Right ventricle myocardium inferior (tissue), 1 donor: ENCODE measurements around the gene C17orf50. TPM values are rescaled to one million over a fixed set of nuclear protein-coding genes. Genes with fewer than 3 reads are reported as not detected.
"Not testable (repeated sequence)": the region's sequence is repeated elsewhere in the genome, so short reads cannot be mapped to it uniquely, and the experiment has no call there.

ENCODE experiments used
- ATAC-seq: fragments of 200-7000 bp; cut with Tn5 transposase; one replicate; pipeline ENCODE4 v1.9.1; 2020; ENCODE audit warnings: mild to moderate bottlenecking, moderate library complexity
- DNase-seq: peaks from one replicate; pipeline ENCODE4 v3.0.0; 2021; ENCODE audit errors: missing footprints
- intact Hi-C: fragments of 100-400 bp; cut with DNase I; formaldehyde crosslinking; loops from one replicate; pipeline ENCODE4 v1.11.0; 2022
- total RNA-seq: library from RNA; stranded (reverse); fragmentation: NEBNext Ultra II Directional; extraction: Animal tissue kit (Norgen Biotek cat#: 25700); gene quantifications from one replicate; pipeline ENCODE4 v1.2.1, GENCODE V29; 2021
- donor health status: DM: no; HTN: yes; CAD: no; lungs with severe emphysema.

The C17orf50 gene
- total RNA-seq, 1 donor from 2014 or later = not detected

GRCh38 chr17:35748979-35749378, 11.7 kb upstream of the C17orf50 start:
- intact Hi-C loops = loop anchor here (2.0 to 5.0 kb wide), 2 partner anchors 88 to 437 kb away; no protein-coding TSS in a partner anchor
- no peak for ATAC-seq
- DNase-seq = peak; percentile 44

- DNase-seq (peak; percentile 34), ATAC-seq (no peak)
- intact Hi-C loops = loop anchor here (2.0 to 5.0 kb wide), 2 partner anchors 89 to 437 kb away; no protein-coding TSS in a partner anchor
Observed at GRCh38 chr17:35749560-35750412, 10.9 kb upstream of the C17orf50 start.

GRCh38 chr17:35750526-35751395, 9.9 kb upstream of the C17orf50 start:
- ATAC-seq = no peak
- peak; percentile 15 for DNase-seq
- intact Hi-C loops = no loop called here

GRCh38 chr17:35751541-35751940, 9.1 kb upstream of the C17orf50 start:
- DNase-seq = peak; percentile 14
- intact Hi-C loops, ATAC-seq: not testable (repeated sequence)

- intact Hi-C loops = no loop called here
- ATAC-seq (peak; percentile 26), DNase-seq (peak; percentile 62)
Observed at GRCh38 chr17:35752471-35752870, 8.2 kb upstream of the C17orf50 start.

GRCh38 chr17:35752945-35753764, 7.5 kb upstream of the C17orf50 start, which contains the start of gene GAS2L2:
Gene GAS2L2, minus strand, starts transcription at chr17:35753239. Its CDS starts 389 bp downstream, at chr17:35752850.
- peak; percentile 62 for ATAC-seq
- DNase-seq = peak; percentile 67
- intact Hi-C loops = no loop called here

GRCh38 chr17:35757243-35757642, 3.4 kb upstream of the C17orf50 start:
- intact Hi-C loops = no loop called here
- ATAC-seq = no peak
- no peak for DNase-seq

GRCh38 chr17:35761601-35762000, 914 bp downstream of the C17orf50 start:
- intact Hi-C loops = no loop called here
- ATAC-seq (no peak), DNase-seq (no peak)

GRCh38 chr17:35763767-35764122, 3.1 kb downstream of the C17orf50 start:
- intact Hi-C loops = loop anchor here (1.0 kb wide), 1 partner anchor 41 kb away; no protein-coding TSS in a partner anchor
- ATAC-seq = no peak

GRCh38 chr17:35764123-35764991, 3.7 kb downstream of the C17orf50 start:
- ATAC-seq (peak; percentile 98), DNase-seq (peak; percentile 95)
- intact Hi-C loops = loop anchor here (1.0 kb wide), 1 partner anchor 40 kb away; no protein-coding TSS in a partner anchor

More at GRCh38 chr17:35763767-35764122, 3.1 kb downstream of the C17orf50 start:
- DNase-seq = no peak

GRCh38 chr17:35765086-35765710, 4.5 kb downstream of the C17orf50 start:
- intact Hi-C loops = no loop called here
- DNase-seq = no peak
- no peak for ATAC-seq

- intact Hi-C loops = no loop called here
- DNase-seq = no peak
- ATAC-seq = no peak
Observed at GRCh38 chr17:35765756-35766488, 5.2 kb downstream of the C17orf50 start.

GRCh38 chr17:35766489-35766877, 5.8 kb downstream of the C17orf50 start:
- intact Hi-C loops = no loop called here
- ATAC-seq (no peak), DNase-seq (no peak)

- intact Hi-C loops = no loop called here
- no peak for DNase-seq
- no peak for ATAC-seq
Observed at GRCh38 chr17:35766903-35767510, 6.3 kb downstream of the C17orf50 start.

- ATAC-seq (no peak), DNase-seq (no peak)
- intact Hi-C loops = no loop called here
Observed at GRCh38 chr17:35768797-35769196, 8.1 kb downstream of the C17orf50 start.

- intact Hi-C loops = no loop called here
- DNase-seq (no peak), ATAC-seq (no peak)
Observed at GRCh38 chr17:35769895-35770486, 9.3 kb downstream of the C17orf50 start.
